Fibroblast of upper back skin (primary cell): Measurements from ENCODE around the gene FOXO6.
A peak's percentile ranks its signal among the peaks of the same experiment; 100 is the strongest.
"Not testable (repeated sequence)": the region's sequence is repeated elsewhere in the genome, so short reads cannot be mapped to it uniquely, and the experiment has no call there.

Experiments used
- DNase-seq: peaks from one replicate; pipeline ENCODE4 v3.0.0-alpha.2; 2013

The FOXO6 gene

GRCh38 chr1:41329662-41330587 lies 31.3 kb upstream of the FOXO6 start:
- no peak for DNase-seq

DNA sequence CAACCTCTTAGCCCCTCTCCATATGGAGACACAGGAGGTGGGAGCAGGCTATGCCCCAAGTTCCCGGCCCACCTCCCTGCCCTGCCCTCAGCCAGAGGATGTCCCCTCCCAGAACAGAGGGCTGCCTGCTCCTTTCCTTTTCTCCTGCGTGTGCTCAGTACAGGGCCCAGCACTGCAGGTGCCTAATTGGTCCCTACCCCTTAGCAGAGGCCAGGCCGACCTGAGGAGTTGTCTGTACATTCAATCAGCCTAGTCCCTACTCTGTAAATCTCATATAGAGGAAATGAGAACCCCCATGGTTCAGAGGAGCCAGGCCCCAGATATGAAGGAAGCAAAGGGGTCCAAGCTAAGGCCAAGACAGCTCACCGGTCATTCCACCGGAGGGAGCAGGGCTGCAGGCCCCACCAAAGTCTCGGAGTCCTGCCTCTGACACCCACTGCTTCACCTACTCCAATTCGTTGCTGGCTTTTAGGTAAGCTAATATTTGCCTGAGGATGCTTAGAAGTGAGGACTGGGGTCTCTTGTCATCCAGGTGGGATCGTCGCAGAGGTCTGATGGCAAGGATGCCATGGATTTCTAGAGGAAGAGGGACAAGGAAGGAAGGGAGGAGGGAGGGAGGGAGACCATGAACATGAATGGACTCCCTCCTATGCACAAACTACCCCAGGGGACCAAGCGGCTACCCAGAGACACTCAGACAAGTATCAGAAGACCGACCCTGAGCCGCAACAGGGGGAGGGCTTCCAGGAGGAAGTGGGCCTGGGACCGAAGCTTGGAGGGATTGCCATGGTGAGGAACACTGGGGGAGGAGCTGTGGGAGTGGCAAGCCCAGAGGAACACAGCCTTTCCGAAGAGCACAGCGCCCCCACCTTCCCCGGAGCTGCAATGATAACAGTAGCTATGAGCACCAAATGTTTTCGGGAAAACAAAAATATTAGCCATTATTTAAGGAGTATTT lies 30.4 kb upstream of the FOXO6 start:
- DNase-seq = no peak

GRCh38 chr1:41331546-41331917 lies 29.7 kb upstream of the FOXO6 start:
- no peak for DNase-seq

GRCh38 chr1:41332161-41332560 lies 29.1 kb upstream of the FOXO6 start:
- DNase-seq = not testable (repeated sequence)

DNA sequence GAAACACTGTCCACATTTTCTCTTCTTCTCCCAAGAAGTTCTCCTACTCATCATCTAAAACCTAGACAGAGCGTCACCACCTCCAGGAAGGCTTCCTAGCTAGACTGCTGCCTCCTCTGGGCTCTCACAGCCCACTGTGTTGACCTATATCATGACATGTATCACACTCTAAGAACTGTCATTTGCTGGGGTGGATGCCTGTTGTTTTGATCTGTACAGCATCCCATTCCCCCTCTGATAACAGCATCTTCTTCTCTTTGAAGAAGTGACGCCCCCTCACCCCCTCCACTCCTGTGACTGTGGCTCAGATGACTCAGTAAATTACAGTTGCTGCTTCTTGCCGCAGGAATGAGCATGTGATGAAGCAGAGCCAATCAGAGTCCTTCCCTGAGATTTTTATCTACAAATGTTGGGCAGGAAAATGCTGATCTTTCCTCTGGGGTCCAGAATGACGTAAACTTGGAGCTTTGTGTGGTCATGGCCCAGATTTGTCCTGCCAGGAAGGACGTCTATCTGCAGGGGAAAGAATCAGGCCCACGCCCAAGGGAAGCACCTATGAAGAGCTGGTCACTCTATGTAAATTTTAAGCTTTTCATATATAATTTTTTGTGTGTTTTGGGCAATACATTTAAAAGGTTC lies 28.0 kb upstream of the FOXO6 start:
- peak; percentile 33 for DNase-seq

- DNase-seq = no peak
These were observed 22.4 kb upstream of the FOXO6 start for GRCh38 chr1:41338820-41339219.

DNA sequence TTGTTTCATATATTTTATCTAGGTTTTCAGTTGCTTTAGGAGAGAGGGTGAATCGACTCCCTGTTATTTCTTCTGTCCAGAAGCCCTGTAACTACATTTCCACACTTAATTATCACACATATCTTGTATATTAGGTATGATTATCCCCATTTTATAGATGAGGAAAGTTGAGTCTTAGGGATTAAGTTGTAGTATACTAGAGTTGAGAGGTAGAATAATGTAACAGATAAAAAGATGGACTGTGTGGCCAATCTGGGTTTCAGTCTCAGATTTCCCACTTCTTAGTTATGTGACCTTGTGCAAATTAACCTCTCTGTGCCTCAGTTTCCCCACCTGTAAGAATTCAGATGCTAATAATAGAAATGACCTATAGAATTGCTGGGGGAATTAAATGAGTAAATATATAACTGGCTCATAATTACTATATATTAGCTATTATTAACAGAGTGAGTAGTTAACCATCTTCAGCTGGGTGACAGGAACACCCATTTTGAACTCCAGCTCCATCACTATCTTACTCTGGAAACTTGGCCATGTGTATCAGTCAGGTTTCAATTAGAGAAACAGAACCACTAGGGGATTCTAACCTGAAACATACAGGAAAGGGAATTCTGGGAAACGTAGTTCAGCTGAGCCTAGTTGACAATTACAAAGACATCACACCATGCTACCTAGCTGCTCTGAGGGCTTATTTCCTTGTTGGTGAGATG lies 20.4 kb upstream of the FOXO6 start:
- DNase-seq = no peak

DNA sequence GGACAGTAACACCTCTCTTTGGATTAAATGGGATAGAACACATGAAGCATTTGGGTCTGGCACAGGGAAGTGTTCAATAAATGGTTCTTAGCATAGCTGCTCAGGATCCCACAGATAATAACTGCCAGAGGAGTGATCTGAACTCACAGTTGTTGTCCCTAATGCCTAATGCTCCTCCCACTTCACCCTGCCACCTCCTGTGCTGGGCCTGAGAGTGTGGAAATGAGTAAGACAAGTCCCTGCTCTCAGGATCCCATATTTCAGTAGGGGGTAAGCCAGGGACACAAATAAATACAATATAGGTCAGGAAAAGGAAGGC lies 19.9 kb upstream of the FOXO6 start:
- no peak for DNase-seq

DNA sequence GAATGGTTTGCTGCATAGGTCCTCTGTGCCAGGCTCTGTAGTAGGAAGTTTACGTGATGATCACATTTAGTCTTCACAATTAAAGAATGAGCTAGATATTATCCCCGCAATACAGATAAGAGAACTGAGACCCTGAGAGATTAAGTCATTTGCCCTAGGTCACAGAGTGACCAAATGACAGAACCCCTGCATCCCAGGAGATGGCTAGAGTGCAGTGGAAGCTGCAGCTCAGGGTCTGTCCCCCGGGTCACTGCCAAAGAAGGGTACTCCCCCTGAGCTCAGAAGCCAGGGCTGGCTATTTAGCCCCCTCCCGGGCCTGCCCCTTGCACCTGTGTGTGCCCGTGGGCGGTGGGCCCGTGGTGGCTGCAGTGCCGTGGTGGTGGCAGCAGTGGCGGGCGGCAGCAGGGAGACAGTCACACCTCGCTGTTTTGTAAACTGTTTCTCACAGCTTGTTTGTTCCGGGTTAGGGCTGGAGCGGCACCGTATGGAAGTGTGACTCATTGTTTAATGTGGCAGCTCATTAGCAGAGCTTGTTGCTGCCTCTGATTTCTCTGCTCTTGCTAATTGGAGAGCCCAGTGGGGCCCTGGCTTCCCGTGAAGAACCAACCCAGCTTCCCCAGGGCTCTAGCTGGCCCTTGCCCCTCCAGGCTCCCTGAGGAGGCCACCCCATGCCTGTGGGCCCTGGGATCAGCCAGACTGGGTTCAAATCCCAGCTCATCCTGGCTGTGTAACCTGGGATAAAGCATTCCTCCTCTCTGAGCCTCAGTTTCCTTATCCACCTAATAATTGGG lies 19.3 kb upstream of the FOXO6 start:
- no peak for DNase-seq

GRCh38 chr1:41342774-41343355 lies 18.4 kb upstream of the FOXO6 start:
- no peak for DNase-seq

DNA sequence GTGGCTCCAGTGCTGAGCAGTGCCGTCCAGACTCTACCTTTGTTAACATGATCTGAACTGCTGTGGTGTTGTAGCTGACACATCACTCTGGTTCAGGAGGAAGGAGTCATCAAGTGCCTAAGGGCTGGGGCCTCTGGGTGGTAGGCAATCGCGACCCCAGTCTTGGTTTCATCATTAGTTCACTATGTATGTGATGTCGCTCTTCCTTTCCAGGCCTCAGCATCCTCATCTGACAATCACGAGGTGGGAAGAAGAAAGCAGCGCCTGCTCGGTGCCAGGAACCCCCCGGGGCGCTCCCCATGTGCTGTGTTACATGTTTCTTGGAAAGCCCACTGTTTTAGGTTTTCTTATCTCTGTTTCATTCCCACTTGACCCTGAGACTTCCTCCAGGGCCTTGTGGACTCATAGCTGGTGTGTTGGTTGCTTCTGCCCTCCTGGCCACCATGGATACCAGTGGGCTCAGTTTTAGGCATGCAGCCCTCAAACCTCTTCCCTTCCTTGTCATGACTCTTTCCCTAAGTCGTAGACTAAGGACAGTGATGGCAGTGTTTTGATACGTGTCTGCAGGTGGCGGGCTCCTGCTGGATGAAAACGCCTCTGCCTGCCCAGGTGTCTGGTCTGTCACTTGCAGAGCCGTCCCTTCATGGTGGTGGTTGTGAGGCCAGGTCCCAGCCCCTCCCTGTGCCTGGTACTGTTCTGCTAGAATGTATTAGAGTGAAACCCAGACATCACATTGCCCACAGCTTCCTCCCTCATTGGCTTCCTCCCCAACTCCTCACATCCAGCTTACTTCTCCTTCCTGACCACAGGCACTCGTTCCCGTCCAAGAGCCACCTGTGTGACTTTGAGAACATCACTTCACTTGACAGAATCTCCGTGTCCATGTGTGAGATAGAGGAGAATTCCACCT lies 17.2 kb upstream of the FOXO6 start:
- DNase-seq = no peak

DNA sequence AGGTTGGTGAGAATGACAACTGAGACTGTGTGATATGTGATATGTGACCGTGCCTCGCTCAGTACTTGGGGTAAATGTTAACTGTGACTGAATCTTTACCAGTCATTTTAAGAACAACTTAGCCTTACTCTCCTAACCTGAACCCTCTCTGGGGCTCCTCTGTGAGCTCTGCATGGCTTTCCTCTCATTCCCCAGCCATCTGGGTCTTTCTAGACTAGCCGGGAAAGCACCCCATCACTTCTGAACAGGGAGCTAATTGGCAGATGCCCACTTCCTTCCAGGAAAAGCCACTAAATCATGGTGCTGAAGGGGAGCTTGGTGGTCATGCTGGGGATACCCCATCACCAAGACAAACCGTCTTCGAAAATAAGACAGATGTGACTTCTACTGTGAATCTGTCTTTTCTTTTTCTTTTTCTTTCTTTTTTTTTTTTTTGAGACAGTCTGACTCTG lies 16.5 kb upstream of the FOXO6 start:
- no peak for DNase-seq

DNA sequence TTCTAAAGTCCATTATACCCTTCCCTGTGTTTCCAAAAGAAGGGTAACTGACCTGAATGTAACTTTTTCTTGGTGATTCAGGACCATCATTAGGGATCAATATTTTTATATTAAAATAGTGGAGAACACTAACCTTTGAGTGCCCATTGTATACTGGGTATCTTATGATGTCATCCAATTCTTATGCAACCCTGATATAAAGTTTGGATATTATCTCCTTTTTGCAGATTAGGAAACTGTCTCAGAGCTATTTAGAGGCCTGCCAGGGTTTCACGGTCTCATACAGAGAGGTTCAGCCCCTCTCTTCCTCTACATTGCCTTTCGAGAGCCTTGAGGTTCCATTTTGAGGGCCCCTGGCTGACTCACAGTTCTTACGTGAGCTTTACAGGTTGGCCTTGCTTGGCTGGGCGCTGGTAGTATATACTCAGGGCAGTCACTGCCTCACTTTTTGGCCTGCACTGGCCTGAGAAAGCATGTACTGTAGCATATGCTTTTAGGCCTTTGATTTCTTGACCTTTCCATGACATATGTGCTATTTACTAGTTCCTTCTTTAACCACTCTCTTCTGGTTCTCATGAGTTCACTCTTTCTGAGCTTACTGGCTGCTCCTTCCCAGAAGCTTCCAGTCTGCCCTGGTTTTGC lies 15.7 kb upstream of the FOXO6 start:
- DNase-seq = no peak

DNA sequence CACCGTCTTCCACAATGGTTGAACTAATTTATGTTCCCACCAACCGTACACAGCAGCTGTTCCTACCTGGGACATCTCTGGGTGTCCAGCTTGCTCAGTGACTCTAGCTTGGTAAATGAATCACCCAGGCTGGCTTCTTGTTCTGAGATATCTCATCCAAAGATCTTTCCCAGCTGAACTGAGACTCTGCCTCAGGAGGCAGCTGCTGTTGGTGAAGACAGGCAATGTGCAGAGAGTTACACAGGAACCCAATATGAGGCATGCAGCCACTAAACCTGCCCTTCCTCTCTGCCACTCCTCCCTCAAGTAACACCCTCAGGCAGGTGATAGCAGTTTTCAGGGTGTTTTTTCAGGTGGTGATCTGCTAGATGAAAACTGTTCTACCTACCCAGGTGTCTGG lies 14.0 kb upstream of the FOXO6 start:
- no peak for DNase-seq

DNA sequence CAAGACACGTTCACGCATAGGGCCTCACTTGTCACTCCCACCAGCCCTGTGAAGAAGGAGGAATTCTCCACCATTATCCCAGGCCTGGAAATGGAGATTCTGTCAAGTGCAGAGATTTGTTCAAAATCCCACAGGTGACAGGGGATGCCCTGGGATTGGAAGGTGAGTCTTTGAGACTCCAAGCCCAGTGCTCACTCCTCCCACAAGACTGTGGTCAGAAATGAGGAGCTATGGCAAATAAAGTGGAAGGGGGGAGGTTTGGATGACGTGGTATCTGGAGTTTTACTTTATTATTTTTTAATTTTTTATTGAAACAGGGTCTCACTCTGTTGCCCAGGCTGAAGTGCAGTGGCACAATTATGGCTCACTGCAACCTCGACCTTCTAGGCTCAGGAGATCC lies 12.8 kb upstream of the FOXO6 start:
- no peak for DNase-seq

DNA sequence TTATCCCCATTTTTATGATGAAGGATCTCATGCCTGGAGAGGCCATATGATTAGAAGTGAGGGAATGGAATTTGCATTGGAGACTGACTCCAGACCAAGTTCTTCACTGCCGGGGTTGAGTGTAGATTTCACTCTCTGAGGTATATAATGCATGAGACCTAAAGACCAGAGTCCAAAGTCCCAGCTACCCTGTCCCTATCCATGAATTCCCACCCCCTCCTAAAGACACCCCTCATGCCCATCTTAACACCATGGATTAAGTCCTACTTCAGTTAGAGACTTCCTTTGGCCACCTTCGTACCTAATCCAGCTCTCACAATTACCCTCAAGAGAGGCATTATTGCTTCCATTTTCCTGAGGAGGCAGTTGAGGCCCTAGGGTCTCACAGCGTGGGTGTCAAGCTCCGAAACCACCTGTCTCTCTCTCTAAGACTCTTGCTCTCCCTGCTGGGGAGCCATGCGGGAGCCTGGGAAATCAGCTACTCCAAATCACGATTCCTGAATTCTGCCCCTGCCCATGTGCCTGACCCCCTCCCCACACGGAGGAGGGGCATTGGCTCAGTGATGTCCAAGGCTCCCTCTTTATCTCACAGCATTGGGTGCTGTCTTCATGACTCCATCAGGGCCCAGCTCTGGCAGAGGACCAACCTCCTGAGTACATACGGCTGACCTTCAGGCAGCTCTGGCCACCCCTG lies 11.7 kb upstream of the FOXO6 start:
- no peak for DNase-seq

GRCh38 chr1:41350055-41350378 lies 11.2 kb upstream of the FOXO6 start:
- no peak for DNase-seq

DNA sequence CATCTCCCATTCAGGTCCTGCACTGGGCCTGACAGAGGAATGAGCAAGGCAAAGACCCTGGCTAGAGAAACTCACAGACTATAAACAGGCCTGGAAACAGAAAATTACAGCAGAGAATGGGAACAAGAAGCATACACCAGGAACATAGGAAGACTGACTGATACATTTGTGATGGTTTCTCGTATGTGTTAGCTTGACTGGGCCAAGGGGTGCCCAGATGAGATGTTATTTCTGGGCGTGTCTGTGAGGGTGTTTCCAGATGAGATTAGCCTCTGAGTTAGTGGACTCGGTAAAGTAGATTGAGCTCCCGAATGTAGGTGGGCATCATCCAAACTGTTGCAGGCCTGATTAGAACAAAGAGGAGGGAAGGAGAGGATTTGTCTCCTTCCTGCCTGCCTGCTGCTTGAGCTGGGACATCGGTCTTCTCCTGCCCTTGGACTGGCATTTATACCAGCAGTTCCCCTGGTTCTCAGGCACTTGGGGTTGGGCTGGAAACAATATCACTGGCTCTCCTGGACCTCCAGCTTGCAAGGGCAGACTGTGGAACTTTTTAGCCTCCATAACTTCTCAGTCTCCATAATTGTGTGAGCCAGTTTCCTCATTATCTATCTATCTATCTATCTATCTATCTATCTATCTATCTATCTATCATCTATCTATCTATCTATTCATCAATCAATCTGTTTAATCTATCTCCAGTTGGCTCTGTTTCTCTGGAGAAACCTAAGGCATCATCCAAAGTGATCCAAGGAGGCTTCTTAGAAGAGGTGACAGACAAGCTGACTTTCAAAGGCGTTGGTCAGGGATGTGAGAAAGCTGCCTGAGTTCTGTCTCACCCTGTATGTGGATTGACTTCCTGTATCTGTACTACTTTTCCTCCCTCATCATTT lies 9.7 kb upstream of the FOXO6 start:
- no peak for DNase-seq
